Measurements from ENCODE around the gene CPLANE1.
"Not testable (repeated sequence)": the region's sequence is repeated elsewhere in the genome, so short reads cannot be mapped to it uniquely, and the experiment has no call there.

CPLANE1 gene

DNA sequence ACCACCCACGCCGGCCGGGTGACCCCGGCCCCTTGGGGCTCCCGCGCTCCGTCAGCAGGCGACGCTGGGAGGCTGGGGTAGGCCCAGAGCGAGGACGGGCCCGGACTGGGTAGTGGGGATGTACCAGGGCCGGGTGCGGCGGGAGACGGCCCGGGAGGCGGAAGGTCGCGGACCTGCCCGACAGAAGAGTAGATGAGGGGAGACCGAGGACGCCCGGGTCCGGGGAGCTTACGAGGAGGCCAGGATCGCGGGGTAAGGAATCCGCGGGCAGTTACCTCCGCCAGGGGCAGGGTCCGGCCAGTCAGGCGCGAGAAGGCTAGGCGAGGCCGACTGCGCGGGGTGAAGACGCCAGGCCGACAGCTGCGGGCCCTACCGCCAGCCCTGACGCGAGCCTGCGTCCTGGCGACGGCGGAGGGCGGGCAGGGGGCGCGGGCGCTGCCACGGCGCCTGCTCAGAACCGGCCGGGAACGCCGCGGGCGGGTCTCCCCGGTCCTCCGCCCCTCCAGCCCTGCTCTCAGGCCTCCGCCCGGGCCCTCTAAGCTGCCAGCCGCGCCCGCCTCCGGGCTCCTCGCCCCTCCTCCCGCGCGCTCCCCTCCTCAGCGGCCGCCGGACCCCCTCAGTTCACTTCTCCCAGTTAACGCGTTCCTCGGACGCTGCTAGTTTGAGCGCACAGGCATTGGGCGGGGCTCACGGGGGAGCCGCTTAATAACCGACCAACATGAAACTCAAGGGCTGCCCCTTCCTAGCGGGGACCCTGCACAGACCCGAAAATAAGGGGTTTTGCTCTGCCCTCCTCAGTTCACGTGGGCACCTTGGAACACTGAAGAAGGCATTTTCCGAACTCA, at the start of gene CPLANE1:
TSS of gene CPLANE1 (minus strand) at position 407 of the 845 bp plus-strand sequence. CDS start 1,678 bp downstream, outside the sequence.
- DNase-seq = no peak

- DNase-seq = not testable (repeated sequence)
These were observed 47.1 kb upstream of the CPLANE1 start for GRCh38 chr5:37296313-37296712.

GRCh38 chr5:37283214-37283820, 34.1 kb upstream of the CPLANE1 start:
- no peak for DNase-seq

- DNase-seq = no peak
These were observed 26.3 kb upstream of the CPLANE1 start for GRCh38 chr5:37275511-37275910.

- no peak for DNase-seq
These were observed 23.3 kb upstream of the CPLANE1 start for GRCh38 chr5:37272511-37272910.

DNA sequence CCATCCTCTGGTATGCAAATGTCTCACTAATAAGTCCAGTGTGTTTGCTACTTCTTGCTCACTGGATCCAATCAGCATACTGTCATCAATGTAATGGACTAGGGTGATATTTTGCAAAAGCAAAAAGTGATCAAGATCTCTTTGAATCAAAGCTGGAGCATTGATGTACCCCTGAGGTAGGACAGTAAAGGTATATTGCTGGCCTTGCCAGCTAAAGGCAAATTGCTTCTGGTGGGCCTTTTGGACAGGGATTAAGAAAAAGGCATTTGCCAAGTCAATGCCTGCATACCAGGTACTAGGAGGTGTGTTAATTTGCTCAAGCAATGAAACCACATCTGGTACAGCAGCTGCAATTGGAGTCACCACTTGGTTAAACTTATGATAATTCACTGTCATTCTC, 18.9 kb upstream of the CPLANE1 start:
- DNase-seq = not testable (repeated sequence)

DNA sequence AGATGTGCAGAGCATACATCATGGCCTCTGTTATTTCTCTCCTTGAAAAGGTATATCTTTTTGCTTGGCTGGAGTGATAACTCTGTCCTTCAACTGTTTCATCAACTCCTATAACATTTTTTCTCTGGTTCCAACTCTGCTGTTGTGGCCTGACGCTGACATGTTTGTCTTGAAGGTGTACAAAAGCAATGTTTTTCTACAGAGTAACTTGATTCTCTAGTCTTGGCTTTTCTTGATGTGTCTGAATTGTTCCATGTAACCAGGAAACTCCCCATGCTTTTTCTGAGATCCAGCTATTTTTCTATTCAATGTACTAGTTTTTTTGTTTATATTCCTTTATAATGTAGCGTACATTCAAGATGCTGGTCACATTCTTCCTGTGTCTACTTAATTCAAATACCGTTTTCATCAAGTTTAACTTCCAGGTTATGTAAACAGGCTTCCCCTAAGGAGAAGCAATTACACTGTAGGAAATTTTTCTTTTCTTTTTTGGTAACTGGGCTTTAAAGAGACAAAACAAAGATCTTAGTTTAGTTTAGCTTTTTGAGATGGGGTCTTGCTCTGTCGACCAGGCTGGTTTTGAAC, 6.7 kb upstream of the CPLANE1 start:
- no peak for DNase-seq

DNA sequence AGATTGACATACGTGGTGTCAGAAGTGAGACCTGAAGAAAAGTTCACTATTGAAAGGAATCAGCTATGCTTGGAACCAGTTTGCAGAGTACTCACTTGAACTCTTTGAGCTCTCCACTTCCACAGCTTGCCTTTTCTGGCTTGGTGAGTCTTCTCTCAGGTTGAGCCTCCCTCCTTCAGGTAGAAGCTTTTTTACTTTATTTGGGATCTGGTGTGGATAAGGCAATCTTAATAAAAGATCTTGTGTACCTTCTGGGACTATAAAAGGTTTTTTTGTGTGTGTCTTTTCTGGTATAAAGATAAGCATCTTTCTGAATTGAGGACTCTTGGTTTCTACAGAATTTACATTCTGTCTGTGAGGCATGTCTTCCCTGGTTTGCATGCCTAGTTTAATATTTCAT, 5.4 kb upstream of the CPLANE1 start:
- DNase-seq = no peak

DNA sequence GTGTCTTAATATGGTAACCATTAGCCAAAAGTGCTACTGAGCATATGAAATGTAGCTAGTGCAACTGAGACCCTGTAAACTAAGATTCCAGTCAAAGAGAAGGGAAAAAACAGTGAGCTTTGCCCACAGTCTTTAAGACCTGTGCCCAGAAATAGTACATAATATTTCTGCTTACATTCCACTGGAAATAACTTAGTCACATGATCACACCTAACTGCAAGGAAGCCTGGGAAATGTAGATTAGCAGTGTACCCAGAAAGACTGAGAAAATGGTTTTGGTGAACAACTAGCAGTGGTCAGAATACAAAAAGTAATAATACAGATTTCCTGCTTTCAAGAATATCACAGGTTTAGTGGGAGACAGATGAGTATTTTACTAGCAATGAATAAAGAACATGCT, 2.5 kb upstream of the CPLANE1 start:
- DNase-seq = no peak

DNA sequence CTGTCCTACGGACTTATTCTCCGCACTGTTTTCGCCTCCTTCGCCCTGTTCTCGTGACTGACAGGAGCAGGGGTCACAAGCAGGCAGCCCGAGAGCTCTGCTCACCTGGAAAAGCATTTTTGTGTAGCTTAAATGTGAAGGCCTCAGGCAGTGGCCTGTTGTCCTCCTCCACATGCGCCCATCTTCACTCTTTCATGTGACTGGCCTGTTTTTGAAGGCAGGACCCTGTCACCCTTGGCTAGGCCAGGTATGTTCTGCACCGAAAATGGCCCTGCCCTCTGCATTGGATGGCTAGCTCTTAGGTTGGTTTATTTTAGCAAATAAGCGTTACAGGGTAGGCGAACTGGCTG, 614 bp upstream of the CPLANE1 start:
- no peak for DNase-seq

- no peak for DNase-seq
These were observed 681 bp downstream of the CPLANE1 start for GRCh38 chr5:37248421-37248969.

- DNase-seq = no peak
These were observed 1.7 kb downstream of the CPLANE1 start for GRCh38 chr5:37247496-37247895.

DNA sequence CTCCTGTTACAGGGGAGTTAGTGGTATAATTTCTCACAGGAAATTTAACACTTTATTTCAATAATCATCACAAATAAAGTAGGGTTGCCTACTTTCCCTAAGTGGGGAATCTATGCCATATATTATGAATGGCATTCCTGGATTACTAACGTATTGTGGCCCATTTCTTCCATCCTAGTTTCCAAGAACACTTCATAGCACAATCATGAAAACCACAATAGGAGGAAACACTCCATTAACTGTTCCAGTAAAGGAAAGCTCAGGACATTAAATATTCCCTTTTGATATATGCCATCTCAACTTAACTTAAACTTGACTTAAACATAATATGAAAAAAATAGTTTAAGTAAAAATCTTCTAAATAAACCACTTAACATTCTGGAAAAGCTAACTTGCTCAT, 2.1 kb downstream of the CPLANE1 start:
- DNase-seq = no peak

DNA sequence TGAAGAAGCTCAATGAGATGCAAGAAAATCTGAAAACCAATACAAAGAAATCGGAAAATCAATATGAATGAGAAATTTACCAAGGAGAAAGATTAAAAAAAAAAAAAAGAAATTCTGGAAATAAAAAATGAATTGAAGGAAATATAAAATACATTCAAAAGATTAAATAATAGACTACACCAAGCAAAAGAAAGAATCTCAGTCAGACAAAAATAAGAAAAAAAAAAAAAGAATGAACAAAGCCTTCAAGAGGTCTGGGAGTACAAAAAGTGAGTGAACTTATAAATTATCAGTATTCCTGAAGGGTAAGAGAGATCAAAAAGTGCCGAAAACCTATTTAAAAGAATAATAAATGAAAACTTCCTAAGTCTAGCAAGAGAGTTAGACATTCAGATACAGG, 14.9 kb downstream of the CPLANE1 start:
- DNase-seq = no peak

DNA sequence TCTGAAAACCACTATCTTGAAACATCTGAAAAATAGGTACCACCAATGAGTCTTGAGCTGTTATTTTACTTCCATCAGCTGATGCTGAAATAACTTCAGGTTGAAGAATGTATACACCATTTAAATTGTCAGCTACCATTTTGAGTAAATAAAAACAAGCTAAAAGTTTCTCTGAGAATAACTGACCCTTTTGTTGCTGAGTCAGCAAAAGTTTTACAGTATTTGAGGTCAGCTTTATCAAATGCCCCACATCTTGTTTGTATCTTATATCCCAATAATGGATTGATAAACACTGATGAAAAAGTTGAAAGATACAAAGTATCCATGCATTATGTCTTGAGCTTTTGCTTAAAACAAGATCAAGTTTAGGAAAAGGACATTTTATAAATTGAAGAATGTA, 22.8 kb downstream of the CPLANE1 start:
- DNase-seq = no peak

- no peak for DNase-seq
These were observed 27.0 kb downstream of the CPLANE1 start for GRCh38 chr5:37222181-37222580.

DNA sequence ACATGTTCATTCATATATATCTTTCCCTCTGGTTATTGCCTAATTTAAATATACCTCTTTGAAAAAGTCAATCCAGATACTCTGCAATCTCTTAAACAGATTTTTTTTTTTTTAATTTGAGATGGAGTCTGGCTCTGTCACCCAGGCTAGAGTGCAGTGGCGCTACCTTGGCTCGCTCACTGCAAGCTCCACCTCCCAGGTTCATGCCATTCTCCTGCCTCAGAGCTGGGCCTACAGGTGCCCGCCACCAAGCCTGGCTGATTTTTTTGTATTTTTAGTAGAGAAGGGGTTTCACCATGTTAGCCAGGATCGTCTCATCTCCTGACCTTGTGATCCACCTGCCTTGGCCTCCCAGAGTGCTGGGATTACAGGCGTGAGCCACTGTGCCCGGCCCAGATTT, 28.8 kb downstream of the CPLANE1 start:
- not testable (repeated sequence) for DNase-seq

GRCh38 chr5:37219384-37219783, 29.8 kb downstream of the CPLANE1 start:
- DNase-seq = not testable (repeated sequence)

GRCh38 chr5:37217976-37218375, 31.2 kb downstream of the CPLANE1 start:
- no peak for DNase-seq

GRCh38 chr5:37214550-37214949, 34.6 kb downstream of the CPLANE1 start:
- no peak for DNase-seq

DNA sequence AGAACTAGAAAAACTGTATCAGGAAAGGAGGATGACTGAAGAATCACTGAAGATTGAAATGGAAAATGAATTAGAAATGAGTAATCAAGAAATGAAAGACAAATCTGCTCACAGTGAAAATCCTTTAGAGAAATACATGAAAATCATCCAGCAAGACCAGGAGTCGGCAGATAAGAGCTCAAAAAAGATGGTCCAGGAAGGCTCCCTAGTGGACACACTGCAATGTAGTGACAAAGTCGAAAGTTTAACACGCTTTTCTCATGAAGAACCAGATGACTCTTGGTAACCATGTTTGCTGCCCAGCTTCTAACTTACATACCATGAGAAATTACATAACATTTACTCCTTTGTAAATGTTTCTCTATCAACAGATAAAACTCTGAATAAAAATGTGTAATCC, 37.1 kb downstream of the CPLANE1 start:
- DNase-seq = no peak

- no peak for DNase-seq
These were observed 37.5 kb downstream of the CPLANE1 start for GRCh38 chr5:37211661-37212060.

DNA sequence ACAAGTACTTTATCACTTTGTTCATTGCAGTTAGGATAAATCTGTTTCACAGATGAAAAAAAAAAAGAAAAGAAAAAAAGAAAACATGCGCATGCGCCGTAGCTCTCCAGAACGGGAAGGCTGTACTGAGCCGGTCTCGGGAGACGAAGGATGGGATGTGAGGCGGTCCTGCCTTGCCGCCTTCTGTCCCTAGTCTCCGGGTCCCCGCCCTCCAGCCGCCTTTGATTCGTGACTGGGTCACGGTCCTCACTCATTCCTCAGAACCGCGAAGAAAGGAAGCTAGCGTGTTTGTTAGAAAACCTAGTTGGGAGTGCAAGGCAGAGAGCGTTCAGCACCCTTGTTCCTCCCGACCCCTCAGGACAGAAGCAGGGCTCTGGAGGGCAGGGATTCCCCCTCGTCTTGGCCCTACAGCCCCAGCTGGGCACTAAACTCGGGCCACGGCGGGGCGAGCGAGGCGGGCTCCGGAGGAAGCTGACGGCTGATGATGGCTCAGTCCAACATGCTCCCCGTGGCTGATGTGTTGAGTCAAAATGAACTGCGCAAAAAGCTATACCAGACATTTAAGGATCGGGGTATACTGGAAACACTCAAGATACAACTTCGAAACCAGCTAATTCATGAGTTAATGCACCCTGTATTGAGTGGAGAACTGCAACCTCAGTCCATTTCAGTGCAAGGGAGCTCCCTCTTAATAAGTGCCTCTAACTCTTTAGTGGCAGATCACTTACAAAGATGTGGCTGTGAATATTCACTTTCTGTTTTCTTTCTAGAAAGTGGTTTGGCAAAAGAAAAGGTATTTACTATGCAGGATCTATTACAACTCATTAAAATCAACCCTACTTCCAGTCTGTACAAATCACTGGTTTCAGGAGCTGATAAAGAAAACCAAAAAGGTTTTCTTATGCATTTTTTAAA, 40.0 kb downstream of the CPLANE1 start:
- DNase-seq = no peak

All from RPMI8226 (cell line).